ENCODE data around the gene SYCN. TPM values are rescaled to one million over a fixed set of nuclear protein-coding genes. Genes with fewer than 3 reads are reported as not detected.

SYCN gene
- total and polyA plus RNA-seq, 2 donors (not counting 1 experiment from before 2014, with no cell fraction given), result not detected

- Histone ChIP-seq H3K36me3 (replicated peaks in 1 of 2; ENCODE audit: control extremely low read depth in 1 of 2, control insufficient read depth in 1 of 2, extremely low read depth in 1 of 2, insufficient read depth in 2 of 2, low read length in 1 of 2) (peaks cover 0 to 14% of the 10 kb centered on the region in 2 experiments), H3K4me1 (ENCODE audit: control insufficient read depth in 2 of 2, insufficient read depth in 2 of 2, low read length in 2 of 2) (no peaks in the 10 kb centered on the region), H4K20me1 (ENCODE audit: control insufficient read depth, insufficient read depth, low read length, poor library complexity, severe bottlenecking) (no peaks in the 10 kb centered on the region), H3K27me3 (replicated peaks in 1 of 4; ENCODE audit: control extremely low read depth in 1 of 4, control insufficient read depth in 3 of 4, insufficient read depth in 4 of 4, low read length in 3 of 4) (no peaks in the 10 kb centered on the region), H3K4me2 (replicated peaks; ENCODE audit: low read depth, low read length, poor library complexity, severe bottlenecking) (no peak overlapping the region), H3K9me3 (ENCODE audit: control extremely low read depth in 1 of 3, control insufficient read depth in 2 of 3, insufficient read depth in 1 of 3, low read length in 2 of 3) (no peaks in the 10 kb centered on the region), H3K79me2 (ENCODE audit: control insufficient read depth, insufficient read depth, low read length) (no peaks in the 10 kb centered on the region), H2AFZ (ENCODE audit: insufficient read depth, low read depth, low read length, poor library complexity, severe bottlenecking) (no peak overlapping the region), H3K27ac (ENCODE audit: low read length in 2 of 2) (no peak overlapping the region), H3K4me3 (ENCODE audit: control extremely low read depth in 1 of 5, extremely low read depth in 1 of 5, insufficient read depth in 1 of 5, low read depth in 2 of 5, low read length in 4 of 5) (no peak overlapping the region), H3K9ac (ENCODE audit: low read length) (no peak overlapping the region)
- H3K27me3 Mint-ChIP-seq, result no peaks in the 10 kb centered on the region
- H3K9me3 Mint-ChIP-seq (ENCODE audit: insufficient read depth), result no peaks in the 10 kb centered on the region
- intact Hi-C loops (cut with micrococcal nuclease), result no loop called here
- ChIA-PET POLR2A (no interaction called here), CTCF (no interaction called here)
- ATAC-seq (ENCODE audit: low read depth) (no peak), DNase-seq (no peak)
- no peak overlapping the region for H3K27ac Mint-ChIP-seq
- H3K4me3 Mint-ChIP-seq, result no peak overlapping the region
- TF ChIP-seq EZH2 (IDR thresholded peaks at IDR 0.05; ENCODE audit: borderline replicate concordance, insufficient read depth, low read depth, low read length, poor library complexity, severe bottlenecking) (no peak), CTCF (IDR thresholded peaks at IDR 0.05) (no peak)
- WGBS (ENCODE audit: insufficient coverage), result 95% methylated on average over 26 of the region's 27 CpGs
- no peaks in the 10 kb centered on the region for H3K4me1 Mint-ChIP-seq
Observed at GRCh38 chr19:39171479-39172465, 32.3 kb downstream of the SYCN start.
